HG02884 (cell line): Measurements from ENCODE around the gene TMEM47.

Source experiments
- ATAC-seq: cut with Tn5 transposase; IDR thresholded peaks from one replicate; pipeline ENCODE4 v1.9.1; 2021; ENCODE audit warnings: mild to moderate bottlenecking, moderate library complexity; ENCODE audit not compliant: unreplicated experiment

The TMEM47 gene

DNA sequence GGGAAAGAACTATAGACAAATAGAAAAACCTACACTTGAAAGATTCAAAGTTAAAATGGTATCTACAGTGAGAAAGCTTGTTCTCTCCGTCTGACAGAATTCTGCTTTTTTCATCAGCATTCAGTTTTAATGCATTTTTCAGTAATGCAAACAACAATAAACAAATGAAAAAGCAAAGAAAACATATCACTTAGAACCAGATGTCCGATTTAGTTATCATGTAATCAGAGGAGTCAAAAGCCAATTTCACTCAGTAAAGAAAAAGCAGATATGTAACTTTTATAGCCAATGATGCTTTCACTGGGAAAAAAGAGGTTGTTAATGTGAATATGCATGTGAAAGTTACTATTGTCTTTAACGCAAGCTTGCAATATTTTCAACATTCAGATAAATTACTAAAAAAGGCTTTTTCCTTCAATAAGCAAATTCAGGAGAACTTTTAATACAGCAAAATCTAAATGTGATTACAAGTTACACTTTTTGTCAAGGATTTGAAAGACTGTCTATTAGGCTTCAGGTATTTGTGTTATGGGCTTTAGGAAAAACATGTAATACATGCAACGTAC is 70.7 kb downstream of the TMEM47 start:
- ATAC-seq, result no peak

DNA sequence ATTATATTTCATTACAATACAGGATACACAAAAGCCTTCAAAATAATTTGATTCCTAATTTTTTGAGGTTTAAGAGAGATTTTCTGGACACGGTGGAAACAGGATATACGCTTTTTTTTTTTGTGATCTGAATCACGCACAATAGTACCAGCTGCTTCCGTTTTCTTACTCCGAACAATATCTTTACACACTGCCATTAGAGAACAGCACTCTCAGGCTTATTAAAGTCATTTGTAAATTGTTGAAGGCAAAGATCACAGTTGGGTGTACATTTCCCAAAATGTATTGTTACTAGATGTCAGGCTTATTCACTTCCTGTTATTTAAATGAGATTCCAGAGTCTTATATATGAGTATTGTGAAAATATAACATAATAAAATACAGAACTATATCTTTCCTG is 71.5 kb downstream of the TMEM47 start:
- no peak for ATAC-seq

DNA sequence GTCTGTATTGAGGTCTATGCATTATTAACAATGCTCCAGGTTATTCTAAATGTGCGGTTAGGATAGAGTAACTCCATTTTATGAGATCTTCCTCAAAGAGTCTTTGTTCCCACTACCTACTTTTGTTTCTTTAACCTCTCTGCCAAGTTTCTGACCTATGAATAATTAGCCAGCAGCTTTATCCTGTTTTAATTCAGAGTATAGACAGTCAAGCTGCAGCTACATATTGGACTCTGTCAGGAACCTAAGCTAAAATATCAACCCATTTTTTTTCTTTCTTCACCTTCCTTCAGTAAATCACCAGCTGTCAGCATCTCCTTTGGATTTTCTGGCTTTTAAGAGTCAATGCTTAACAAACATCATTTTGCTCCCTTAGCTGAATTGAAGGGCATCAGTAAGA is 72.3 kb downstream of the TMEM47 start:
- ATAC-seq, result no peak

DNA sequence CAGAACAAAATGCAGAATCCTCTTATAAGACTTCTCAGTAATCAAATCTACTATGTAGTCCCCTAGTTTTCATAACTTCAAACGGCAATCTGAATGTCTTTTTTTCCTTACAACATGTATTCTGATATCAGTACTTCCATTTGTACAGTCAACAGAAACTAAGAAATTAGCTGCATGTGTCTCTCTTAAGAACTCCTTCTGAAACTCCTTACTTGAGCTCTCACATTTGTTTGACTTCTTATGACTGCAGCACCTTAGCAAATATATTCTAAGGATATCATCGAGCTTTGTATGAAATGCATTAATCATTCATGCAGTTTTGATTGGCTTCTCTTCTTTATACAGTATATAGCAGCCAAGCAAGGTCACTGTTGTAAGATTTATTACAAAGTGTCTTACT is 77.0 kb downstream of the TMEM47 start:
- ATAC-seq, result no peak

DNA sequence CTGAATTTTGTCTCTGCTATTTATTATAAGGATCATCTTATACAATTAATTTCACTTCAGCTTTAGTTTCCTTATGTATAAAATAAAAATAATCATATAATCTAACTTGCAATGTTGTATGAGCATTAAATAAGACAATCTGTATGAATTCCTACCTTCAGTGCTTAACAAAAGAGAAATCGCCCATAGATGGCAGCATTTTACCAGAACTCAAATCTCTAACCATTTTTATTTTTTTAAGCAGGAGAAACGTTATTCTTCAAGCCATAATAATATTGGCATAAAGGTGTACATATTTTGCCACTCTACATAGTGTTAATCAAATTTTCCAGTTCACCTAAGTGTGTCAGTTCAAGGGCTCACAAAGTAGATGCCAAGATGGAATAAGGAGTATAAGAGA is 78.8 kb downstream of the TMEM47 start:
- ATAC-seq, result no peak
